ENCODE data around the gene CENPP.

- TF ChIP-seq CTCF (IDR thresholded peaks at IDR 0.05; ENCODE audit: low read length) (no peak), EZH2 (IDR thresholded peaks at IDR 0.05; ENCODE audit: borderline replicate concordance, low read length) (no peak)
These were observed 27.3 kb downstream of the CENPP start for GRCh38 chr9:92353051-92353450.

Data from OCI-LY1 (cell line).